Activated T-cell treated with anti-CD3 and anti-CD28 coated beads for 48 hours (primary cell): ENCODE measurements around the gene ANTXR2.

Source experiments
- DNase-seq: peaks from one replicate; pipeline ENCODE4 v3.0.0-alpha.2; 2020; ENCODE audit warnings: low read depth

Gene ANTXR2

DNA sequence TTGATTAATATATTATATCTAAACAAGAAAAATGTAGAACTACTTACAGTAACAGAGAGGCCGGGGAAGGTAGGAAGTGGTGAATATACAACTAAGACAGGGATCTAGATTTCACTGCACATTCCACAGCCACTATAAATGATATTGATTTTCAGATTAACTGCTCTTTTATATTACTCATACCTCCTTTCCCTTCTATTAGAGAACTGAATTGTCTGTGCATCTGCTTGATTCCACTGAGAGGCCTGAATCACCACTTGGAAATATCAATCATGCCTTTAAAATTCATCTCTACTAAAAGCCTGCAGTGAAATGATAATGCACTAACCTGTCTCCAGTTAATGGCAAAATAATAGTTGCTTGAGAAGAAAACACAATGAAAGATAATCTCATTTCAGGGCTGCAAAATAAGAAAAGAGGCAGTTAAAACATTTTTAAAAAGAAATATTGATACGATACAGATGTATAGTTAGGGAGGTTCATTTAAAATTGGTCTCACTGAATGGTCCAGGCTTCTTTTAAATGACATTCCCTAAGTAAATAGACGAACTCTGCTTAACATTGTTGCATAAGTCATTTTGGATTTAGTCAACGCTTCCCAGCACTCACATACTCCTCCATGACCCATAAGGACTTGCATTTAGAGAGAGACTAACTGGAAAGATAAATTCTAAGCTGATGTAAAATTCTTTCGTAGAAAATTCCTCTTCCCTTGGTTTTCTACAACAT is 3.8 kb downstream of the ANTXR2 start:
- no peak for DNase-seq

GRCh38 chr4:80065601-80066000 is 7.4 kb downstream of the ANTXR2 start:
- DNase-seq, result no peak

DNA sequence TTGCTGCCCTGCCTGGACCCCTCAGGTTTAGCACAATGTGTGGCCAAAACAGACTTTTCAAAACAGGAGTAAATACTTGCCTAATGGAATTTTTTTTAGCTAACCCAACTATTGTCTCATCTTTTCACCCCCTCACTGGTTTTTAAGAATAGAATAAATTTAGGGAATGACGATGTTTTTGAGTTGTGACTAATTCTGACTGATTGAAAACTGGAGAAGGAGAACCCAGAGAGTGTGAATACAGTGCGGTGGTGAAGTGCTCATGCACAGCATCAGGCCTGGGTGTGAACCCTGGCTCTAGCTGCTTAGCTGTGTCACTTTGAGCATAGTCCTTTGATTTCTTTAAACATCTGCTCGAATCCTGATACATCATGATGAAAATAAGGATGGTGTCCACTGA is 10.5 kb downstream of the ANTXR2 start:
- no peak for DNase-seq

GRCh38 chr4:80060804-80061203 is 12.2 kb downstream of the ANTXR2 start:
- no peak for DNase-seq

DNA sequence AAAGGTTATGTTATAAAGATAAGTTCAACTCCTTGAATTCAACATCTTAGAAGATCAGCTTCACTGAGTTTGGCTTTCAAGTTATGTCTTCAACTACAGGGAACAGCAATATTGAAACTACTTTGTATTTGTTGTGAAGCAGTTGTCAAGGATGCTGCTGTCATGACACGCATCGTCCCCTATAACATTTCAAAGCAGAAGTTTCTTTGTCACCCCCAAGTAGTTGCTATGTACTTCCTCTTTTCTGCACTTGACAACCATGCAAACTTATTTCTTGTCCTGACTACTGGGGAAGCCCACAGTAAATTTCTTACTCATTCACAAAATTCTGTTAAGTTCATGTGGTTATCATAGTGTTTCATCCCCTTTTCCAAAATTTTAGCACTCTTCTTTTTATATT is 14.3 kb downstream of the ANTXR2 start:
- DNase-seq, result no peak

- no peak for DNase-seq
These were observed 18.7 kb downstream of the ANTXR2 start for GRCh38 chr4:80054375-80054774.

DNA sequence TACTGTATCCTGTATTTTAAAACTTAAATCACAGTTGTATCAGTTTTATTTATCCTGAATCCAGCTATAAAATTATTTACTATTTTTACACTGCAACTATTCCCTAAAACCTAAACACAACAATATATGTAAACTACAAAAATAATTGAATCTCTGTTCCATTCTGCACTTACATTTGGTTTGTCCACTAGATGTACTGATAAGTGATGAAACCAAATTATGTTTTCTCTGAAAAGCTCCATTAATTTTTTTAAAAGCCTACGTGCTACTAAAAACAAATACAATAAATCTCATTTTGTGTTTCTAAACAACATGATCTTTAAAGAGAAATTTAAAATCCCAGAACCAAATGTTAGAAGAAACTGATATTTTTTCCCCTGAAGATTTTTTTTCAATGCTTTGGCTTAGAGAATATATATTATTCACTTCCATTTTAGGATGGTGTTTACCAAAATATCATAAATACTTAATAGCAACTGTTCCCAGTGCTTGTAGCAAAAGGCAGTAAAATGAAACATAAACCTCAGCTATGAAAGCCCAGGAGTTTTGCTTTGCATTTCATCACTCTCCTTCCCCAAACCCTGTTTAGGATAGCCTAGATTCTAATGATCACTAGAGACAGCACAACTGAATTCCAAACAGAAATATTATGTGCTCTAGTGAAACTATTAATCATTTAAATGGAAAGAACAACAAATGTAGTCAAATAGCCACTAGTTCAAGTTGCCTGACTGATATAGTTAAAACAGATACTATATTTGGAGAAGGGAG is 19.7 kb downstream of the ANTXR2 start:
- DNase-seq, result no peak

- DNase-seq, result no peak
These were observed 23.1 kb downstream of the ANTXR2 start for GRCh38 chr4:80049813-80050534.

GRCh38 chr4:80049402-80049801 is 23.6 kb downstream of the ANTXR2 start:
- no peak for DNase-seq

- DNase-seq, result no peak
These were observed 27.2 kb downstream of the ANTXR2 start for GRCh38 chr4:80045786-80046185.

GRCh38 chr4:80043541-80043940 is 29.5 kb downstream of the ANTXR2 start:
- no peak for DNase-seq

GRCh38 chr4:80042821-80043220 is 30.2 kb downstream of the ANTXR2 start:
- no peak for DNase-seq

- no peak for DNase-seq
These were observed 35.2 kb downstream of the ANTXR2 start for GRCh38 chr4:80037864-80038263.

GRCh38 chr4:80036949-80037685 is 35.9 kb downstream of the ANTXR2 start:
- no peak for DNase-seq

DNA sequence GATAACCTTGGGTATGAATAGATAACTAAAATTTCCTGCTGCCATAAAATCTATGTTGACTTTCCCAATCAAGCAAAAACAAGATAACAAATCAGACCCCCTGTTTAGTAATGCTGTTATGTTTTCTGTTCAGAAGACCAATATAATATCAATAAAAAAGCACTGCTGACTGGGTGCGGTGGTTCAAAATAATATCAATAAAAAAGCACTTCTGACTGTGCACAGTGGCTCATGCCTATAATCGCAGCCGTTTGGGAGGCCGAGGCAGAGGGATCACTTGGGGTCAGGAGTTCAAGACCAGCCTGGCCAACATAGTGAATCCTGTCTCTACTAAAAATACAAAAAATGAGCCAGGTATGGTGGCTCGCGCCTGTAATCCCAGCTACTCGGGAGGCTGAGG is 36.7 kb downstream of the ANTXR2 start:
- no peak for DNase-seq

GRCh38 chr4:80035336-80035735 is 37.7 kb downstream of the ANTXR2 start:
- DNase-seq, result no peak

GRCh38 chr4:80033581-80033980 is 39.4 kb downstream of the ANTXR2 start:
- no peak for DNase-seq

- no peak for DNase-seq
These were observed 43.7 kb downstream of the ANTXR2 start for GRCh38 chr4:80029364-80029763.

DNA sequence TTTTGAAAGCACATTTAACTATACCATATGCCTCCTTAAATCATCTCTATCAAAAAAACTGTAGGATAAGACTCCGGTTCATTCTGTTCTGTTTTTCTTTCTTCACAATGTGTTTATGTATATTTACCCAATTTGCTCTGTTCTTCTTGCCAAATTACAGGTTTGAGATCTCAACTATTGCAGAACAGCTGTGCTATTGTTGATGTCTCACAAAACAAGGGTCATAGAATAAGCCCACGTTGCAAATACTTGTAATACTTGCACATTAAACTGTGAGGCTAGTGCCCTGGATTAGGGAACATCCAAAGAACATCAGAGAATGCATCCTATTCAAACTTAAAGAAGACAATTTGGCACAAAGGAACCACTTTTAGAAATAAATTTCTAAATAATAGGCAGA is 45.4 kb downstream of the ANTXR2 start:
- no peak for DNase-seq

GRCh38 chr4:80026100-80026499 is 46.9 kb downstream of the ANTXR2 start:
- no peak for DNase-seq

- DNase-seq, result no peak
These were observed 48.7 kb downstream of the ANTXR2 start for GRCh38 chr4:80024335-80024734.

DNA sequence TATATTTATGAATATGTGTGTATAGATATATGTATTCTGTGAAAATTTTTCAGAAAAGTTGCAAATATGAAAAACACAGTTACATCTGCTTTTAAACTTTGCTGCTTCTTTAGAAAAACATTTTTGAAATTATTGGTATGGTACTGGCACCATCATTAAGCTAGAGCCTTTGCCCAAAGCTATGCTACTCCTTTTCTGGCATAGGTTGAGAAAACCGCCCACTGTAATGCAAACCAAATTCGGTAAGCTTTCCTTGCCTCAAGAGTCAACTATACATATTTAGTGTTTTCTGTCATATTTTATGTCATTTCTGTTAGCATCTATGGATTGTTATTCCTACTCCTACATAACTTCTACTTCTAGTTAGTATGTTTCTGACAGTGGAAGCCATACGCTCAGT is 50.7 kb downstream of the ANTXR2 start:
- no peak for DNase-seq
